IMR-90 (cell line): ENCODE results near the gene BICD2. TPM values are rescaled to one million over a fixed set of nuclear protein-coding genes. Genes with fewer than 3 reads are reported as not detected.

Source experiments
- ATAC-seq: fragments of 200-7000 bp; cut with Tn5 transposase; 2 replicates; pipeline ENCODE4 v1.9.1; 2020; ENCODE audit warnings: low read depth, mild to moderate bottlenecking, moderate library complexity
- BruUV-seq: library from RNA; stranded (reverse); fragments of 400-500 nt; replicated peaks from 2 replicates; lab custom pipeline; 2021; lab: Mats Ljungman, UMichigan
- CTCF ChIA-PET: fragments of 300-600 bp; formaldehyde crosslinking; extraction: SDS; loops from one replicate; lab custom pipeline; 2021; ENCODE audit warnings: antibody characterized with exemption; lab: Yijun Ruan, JAX
- POLR2A ChIA-PET: fragments of 300-600 bp; sonication (Branson Sonifier 250); formaldehyde crosslinking; loops from one replicate; lab custom pipeline; 2022; ENCODE audit warnings: antibody characterized with exemption; ENCODE audit not compliant: unreplicated experiment; lab: Charles Lee
- DNase-seq: peaks from one replicate; pipeline ENCODE4 v3.0.0; 2013
- H2AFZ ChIP-seq: replicated peaks from 2 replicates; pipeline ENCODE3; 2013; ENCODE audit warnings: low read length, mild to moderate bottlenecking; ENCODE audit not compliant: poor library complexity
- H2AK5ac ChIP-seq: 2 replicates; pipeline ENCODE4 v1.6.1; 2013; ENCODE audit warnings: low read depth, low read length, inconsistent platforms
- H2AK9ac ChIP-seq: replicated peaks from 2 replicates; pipeline ENCODE3; 2013; ENCODE audit warnings: mild to moderate bottlenecking, low read depth, low read length, moderate library complexity; ENCODE audit not compliant: poor library complexity
- H2BK120ac ChIP-seq: 2 replicates; pipeline ENCODE4 v1.6.1; 2013; ENCODE audit warnings: low read depth, low read length, inconsistent platforms
- H2BK15ac ChIP-seq: 3 replicates; pipeline ENCODE4 v1.6.1; 2013; ENCODE audit warnings: low read depth, low read length, inconsistent platforms
- H2BK20ac ChIP-seq: 2 replicates; pipeline ENCODE4 v1.6.1; 2013; ENCODE audit warnings: low read depth, mild to moderate bottlenecking, inconsistent platforms, low read length, moderate library complexity
- H2BK5ac ChIP-seq: 2 replicates; pipeline ENCODE4 v1.6.1; 2013; ENCODE audit warnings: mild to moderate bottlenecking, low read depth, low read length, inconsistent platforms; ENCODE audit not compliant: poor library complexity, severe bottlenecking
- H3K14ac ChIP-seq: replicated peaks from 2 replicates; pipeline ENCODE4 v1.6.1; 2013; ENCODE audit warnings: low read depth, low read length, inconsistent platforms
- H3K18ac ChIP-seq: 2 replicates; pipeline ENCODE4 v1.6.1; 2013; ENCODE audit warnings: low read depth, low read length, control low read depth
- H3K23ac ChIP-seq: 2 replicates; pipeline ENCODE4 v1.6.1; 2013; ENCODE audit warnings: low read depth, low read length, inconsistent platforms
- H3K27ac ChIP-seq: 2 replicates; pipeline ENCODE4 v1.5.1; 2013; ENCODE audit warnings: mild to moderate bottlenecking, control low read depth, low read length; ENCODE audit not compliant: insufficient read depth
- H3K27me3 ChIP-seq: 2 replicates; pipeline ENCODE4 v1.6.1; 2013; ENCODE audit warnings: low read length; ENCODE audit not compliant: control insufficient read depth, insufficient read depth
- H3K36me3 ChIP-seq: 2 replicates; pipeline ENCODE4 v1.6.1; 2013; ENCODE audit warnings: low read length, mixed read lengths; ENCODE audit not compliant: control insufficient read depth, insufficient read depth
- H3K4ac ChIP-seq: 2 replicates; pipeline ENCODE4 v1.6.1; 2013; ENCODE audit warnings: low read depth, low read length, inconsistent platforms
- H3K4me1 ChIP-seq: 2 replicates; pipeline ENCODE4 v1.6.1; 2013; ENCODE audit warnings: low read length, mixed read lengths; ENCODE audit not compliant: control insufficient read depth, insufficient read depth
- H3K4me2 ChIP-seq: 2 replicates; pipeline ENCODE4 v1.6.1; 2013; ENCODE audit warnings: low read depth, mild to moderate bottlenecking, control low read depth, low read length, moderate library complexity
- H3K4me3 ChIP-seq: 2 replicates; pipeline ENCODE4 v1.5.1; 2013; ENCODE audit warnings: low read depth, mild to moderate bottlenecking, control low read depth, low read length, moderate library complexity; ENCODE audit not compliant: insufficient read depth
- H3K56ac ChIP-seq: 2 replicates; pipeline ENCODE4 v1.6.1; 2013; ENCODE audit warnings: low read length, inconsistent platforms; ENCODE audit not compliant: insufficient read depth; ENCODE audit errors: extremely low read depth
- H3K79me1 ChIP-seq, 2 experiments: 2 replicates each; pipeline ENCODE4 v1.6.1; 2013; ENCODE audit warnings: low read length in 2 of 2, inconsistent platforms in 1 of 2, low read depth in 1 of 2
- H3K9ac ChIP-seq: 2 replicates; pipeline ENCODE4 v1.6.1; 2013; ENCODE audit warnings: low read depth, low read length, control low read depth
- H3K9me1 ChIP-seq: 2 replicates; pipeline ENCODE4 v1.6.1; 2013; ENCODE audit warnings: low read length, inconsistent platforms; ENCODE audit not compliant: insufficient read depth
- H3K9me3 ChIP-seq: 2 replicates; pipeline ENCODE4 v1.6.1; 2013; ENCODE audit warnings: low read length; ENCODE audit not compliant: control insufficient read depth, insufficient read depth
- H4K20me1 ChIP-seq: 2 replicates; pipeline ENCODE4 v1.6.1; 2013; ENCODE audit warnings: low read length, inconsistent platforms; ENCODE audit not compliant: insufficient read depth
- H4K5ac ChIP-seq: 2 replicates; pipeline ENCODE4 v1.6.1; 2013; ENCODE audit warnings: mild to moderate bottlenecking, low read depth, low read length, control low read depth
- H4K8ac ChIP-seq, 2 experiments: 2 replicates each; pipeline ENCODE4 v1.6.1; 2013; ENCODE audit warnings: low read depth in 2 of 2, low read length in 2 of 2, control low read depth in 1 of 2, inconsistent platforms in 1 of 2
- H4K91ac ChIP-seq: 2 replicates; pipeline ENCODE4 v1.6.1; 2013; ENCODE audit warnings: low read depth, low read length, inconsistent platforms; ENCODE audit not compliant: insufficient read depth
- BHLHE40 ChIP-seq: fragments of 150-350 bp; IDR thresholded peaks from 2 replicates; pipeline ENCODE4 v1.6.1; 2016; ENCODE audit warnings: mild to moderate bottlenecking, low read depth, low read length
- CEBPB ChIP-seq: IDR thresholded peaks from 2 replicates; pipeline ENCODE4 v1.6.1; 2012; ENCODE audit warnings: low read depth, low read length, improper control_type of control experiment
- CHD1 ChIP-seq: IDR thresholded peaks from 2 replicates; pipeline ENCODE4 v1.6.1; 2012; ENCODE audit warnings: low read depth, low read length, improper control_type of control experiment
- CTCF ChIP-seq: conservative IDR thresholded peaks from 2 replicates; pipeline ENCODE4 v1.5.1; 2012; ENCODE audit warnings: mild to moderate bottlenecking, low read depth, low read length, improper control_type of control experiment
- ELK1 ChIP-seq: fragments of 150-350 bp; IDR thresholded peaks from 2 replicates; pipeline ENCODE4 v1.6.1; 2016; ENCODE audit warnings: low read depth, mild to moderate bottlenecking, low read length, moderate library complexity, borderline replicate concordance
- FOS ChIP-seq: fragments of 150-350 bp; IDR thresholded peaks from 2 replicates; pipeline ENCODE4 v1.6.1; 2016; ENCODE audit warnings: low read depth, low read length
- MAFK ChIP-seq: IDR thresholded peaks from 2 replicates; pipeline ENCODE4 v1.6.1; 2012; ENCODE audit warnings: low read depth, low read length, improper control_type of control experiment
- MAZ ChIP-seq: IDR thresholded peaks from 2 replicates; pipeline ENCODE4 v1.6.1; 2012; ENCODE audit warnings: low read depth, mild to moderate bottlenecking, low read length, improper control_type of control experiment, moderate library complexity, borderline replicate concordance
- MXI1 ChIP-seq: IDR thresholded peaks from 2 replicates; pipeline ENCODE4 v1.6.1; 2012; ENCODE audit warnings: low read depth, mild to moderate bottlenecking, low read length, moderate library complexity, borderline replicate concordance
- NFE2L2 ChIP-seq: fragments of 150-350 bp; IDR thresholded peaks from 2 replicates; pipeline ENCODE4 v1.6.1; 2016; ENCODE audit warnings: low read depth, mild to moderate bottlenecking, low read length
- POLR2A ChIP-seq: IDR thresholded peaks from 2 replicates; pipeline ENCODE4 v1.6.1; 2012; ENCODE audit warnings: mild to moderate bottlenecking, low read depth, low read length
- RAD21 ChIP-seq: IDR thresholded peaks from 2 replicates; pipeline ENCODE4 v1.6.1; 2012; ENCODE audit warnings: low read length, improper control_type of control experiment
- RCOR1 ChIP-seq: IDR thresholded peaks from 2 replicates; pipeline ENCODE4 v1.6.1; 2012; ENCODE audit warnings: mild to moderate bottlenecking, low read length, improper control_type of control experiment; ENCODE audit not compliant: insufficient replicate concordance
- RFX5 ChIP-seq: IDR thresholded peaks from 2 replicates; pipeline ENCODE4 v1.8.0; 2012; ENCODE audit warnings: low read depth, mild to moderate bottlenecking, low read length, moderate library complexity
- SMC3 ChIP-seq: fragments of 150-350 bp; IDR thresholded peaks from 2 replicates; pipeline ENCODE4 v1.6.1; 2016; ENCODE audit warnings: low read depth, mild to moderate bottlenecking, antibody characterized with exemption, low read length, moderate library complexity
- WGBS, 2 experiments: methylation state at CpG; one replicate each; pipeline versions ENCODE4 v1.1.5 to v1.1.7; 2013; ENCODE audit warnings: missing lambda C conversion rate in 2 of 2; ENCODE audit not compliant: insufficient read length in 1 of 2; ENCODE audit errors: extremely low coverage in 2 of 2; 5-methylcytosine and 5-hydroxymethylcytosine counted together
- dilution Hi-C: fragments of 300-500 bp; cut with HindIII; formaldehyde crosslinking; loops from one replicate; pipeline ENCODE4 v1.14.3; 2018; ENCODE audit warnings: low sequenced_read_pairs; ENCODE audit not compliant: unreplicated experiment
- in situ Hi-C: fragments of 300-500 bp; cut with MboI; formaldehyde crosslinking; loops from 3 replicates; pipeline ENCODE4 v1.14.3; 2019; ENCODE audit warnings: low sequenced_read_pairs, inconsistent platforms, mixed read lengths
- intact Hi-C: fragments of 100-400 bp; cut with micrococcal nuclease; formaldehyde crosslinking; loops from 2 replicates; pipeline ENCODE4 v1.10.0; 2022
- polyA plus RNA-seq, 3 experiments: library from polyadenylated mRNA; depleted of rRNA; stranded (reverse); fragments of >200 nt; gene quantifications; 2 replicates each; pipeline ENCODE4 v1.2.3, GENCODE V29; 2012; ENCODE audit warnings: low replicate concordance in 1 of 3
- total RNA-seq: library from RNA; depleted of rRNA; stranded (reverse); fragments of >200 nt; gene quantifications from 2 replicates; pipeline ENCODE4 v1.2.3, GENCODE V29; 2012
- TF ChIP-seq, protein P1 (sequence below): fragments of 150-350 bp; IDR thresholded peaks from 2 replicates; pipeline ENCODE4 v1.6.1; 2017; ENCODE audit warnings: mild to moderate bottlenecking, antibody characterized with exemption, low read length, low read depth

The BICD2 gene
- total and polyA plus RNA-seq, 2 of the 4 experiments (the other 2 are of a cell fraction), result 21.5 to 35.7 TPM

DNA sequence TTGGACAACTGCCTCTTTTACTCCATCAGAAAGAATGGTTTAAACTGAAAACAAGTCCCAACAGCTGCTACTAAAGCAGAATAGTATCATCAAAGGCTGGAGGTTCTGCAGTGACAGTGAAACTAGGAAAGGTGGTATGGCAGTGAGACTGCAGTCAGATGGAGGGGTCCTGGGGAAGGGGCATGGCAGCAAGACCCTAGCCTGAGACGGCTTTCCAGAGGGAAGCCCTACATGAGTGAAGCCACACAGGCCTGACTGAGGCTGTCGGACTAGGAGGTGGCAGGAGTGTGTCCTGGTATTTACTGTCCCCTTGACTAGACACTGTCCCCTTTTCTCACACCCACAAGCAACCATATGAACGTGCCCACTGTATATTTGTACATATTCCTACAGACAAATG is 54.3 kb downstream of the BICD2 start:
- H3K4me1 ChIP-seq, result no peaks in the 10 kb centered on the region
- in situ Hi-C loops, result no loop called here
- ChIA-PET POLR2A (no interaction called here), CTCF (no interaction called here)
- no peak overlapping the region for H2BK15ac ChIP-seq
- no peak overlapping the region for H3K56ac ChIP-seq
- no peak overlapping the region for H3K9ac ChIP-seq
- dilution Hi-C loops, result no loop called here
- no peak overlapping the region for H2AFZ ChIP-seq
- no peaks in the 10 kb centered on the region for H3K9me3 ChIP-seq
- no peak overlapping the region for H4K91ac ChIP-seq
- no peak overlapping the region for H3K23ac ChIP-seq
- H2BK5ac ChIP-seq, result no peak overlapping the region
- no peak overlapping the region for H3K4me2 ChIP-seq
- H3K27me3 ChIP-seq, result no peaks in the 10 kb centered on the region
- ATAC-seq (no peak), DNase-seq (no peak)
- H2AK9ac ChIP-seq, result no peak overlapping the region
- no peak overlapping the region for H3K18ac ChIP-seq
- H3K14ac ChIP-seq, result no peak overlapping the region
- H4K20me1 ChIP-seq, result no peaks in the 10 kb centered on the region
- no peak overlapping the region for H3K4ac ChIP-seq
- H3K36me3 ChIP-seq, result peaks cover 34% of the 10 kb centered on the region
- H3K9me1 ChIP-seq, result no peaks in the 10 kb centered on the region
- WGBS, 2 experiments, result no CpG with 5 or more reads among the region's 3 CpGs
- no peak overlapping the region for H2BK120ac ChIP-seq
- no peak overlapping the region for H2BK20ac ChIP-seq
- TF ChIP-seq RCOR1, result no peak
- TF ChIP-seq ELK1, result no peak
- no peak for TF ChIP-seq SMC3
- no peak for TF ChIP-seq CEBPB
- no peak for TF ChIP-seq RFX5
- no peak for TF ChIP-seq POLR2A
- TF ChIP-seq CHD1, result no peak
- no peak for TF ChIP-seq FOS
- TF ChIP-seq BHLHE40, result no peak
- TF ChIP-seq MXI1, result no peak
- TF ChIP-seq MAFK, result no peak
- TF ChIP-seq, protein P1, sequence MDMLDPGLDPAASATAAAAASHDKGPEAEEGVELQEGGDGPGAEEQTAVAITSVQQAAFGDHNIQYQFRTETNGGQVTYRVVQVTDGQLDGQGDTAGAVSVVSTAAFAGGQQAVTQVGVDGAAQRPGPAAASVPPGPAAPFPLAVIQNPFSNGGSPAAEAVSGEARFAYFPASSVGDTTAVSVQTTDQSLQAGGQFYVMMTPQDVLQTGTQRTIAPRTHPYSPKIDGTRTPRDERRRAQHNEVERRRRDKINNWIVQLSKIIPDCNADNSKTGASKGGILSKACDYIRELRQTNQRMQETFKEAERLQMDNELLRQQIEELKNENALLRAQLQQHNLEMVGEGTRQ, result no peak
- TF ChIP-seq CTCF, result no peak
- TF ChIP-seq RAD21, result no peak
- TF ChIP-seq NFE2L2, result no peak
- no peak for TF ChIP-seq MAZ
- no peak overlapping the region for H4K8ac ChIP-seq
- no TSS peak for BruUV-seq
- no peak overlapping the region for H3K4me3 ChIP-seq
- H4K5ac ChIP-seq, result no peak overlapping the region
- no peak overlapping the region for H3K27ac ChIP-seq
- H3K79me1 ChIP-seq, result 0 out of 4 replicates have a peak, but pooled peaks cover 0 to 12% of the 10 kb centered on the region in 2 experiments
- intact Hi-C loops, result no loop called here
- no peak overlapping the region for H2AK5ac ChIP-seq
